Upper lobe of left lung (tissue), 6 donors: ENCODE measurements around the gene MVP. TPM values are rescaled to one million over a fixed set of nuclear protein-coding genes. Genes with fewer than 3 reads are reported as not detected.

Source experiments
- ATAC-seq, 2 donors: fragments of 200-7000 bp; cut with Tn5 transposase; one replicate each; pipeline ENCODE4 v1.9.1; 2022; ENCODE audit warnings: mild to moderate bottlenecking in 2 of 2, moderate library complexity in 2 of 2; ENCODE audit not compliant: low FRiP score in 2 of 2
- DNase-seq, 2 donors: peaks; one replicate each; pipeline ENCODE4 v3.0.0-alpha.2; 2019 to 2020
- H3K27ac ChIP-seq, 4 donors: fragments of 200-600 bp; sonication (generic); one replicate each; pipeline ENCODE4 v1.5.1; 2016 to 2019
- H3K27me3 ChIP-seq, 4 donors: fragments of 200-600 bp; sonication (generic); one replicate each; pipeline ENCODE4 v1.5.1; 2017 to 2019
- H3K36me3 ChIP-seq, 4 donors: fragments of 200-600 bp; sonication (generic); one replicate each; pipeline ENCODE4 v1.5.1; 2016 to 2019
- H3K4me1 ChIP-seq, 4 donors: fragments of 200-600 bp; sonication (generic); one replicate each; pipeline ENCODE4 v1.5.1; 2018 to 2019
- H3K4me3 ChIP-seq, 4 donors: fragments of 200-600 bp; sonication (generic); one replicate each; pipeline ENCODE4 v1.5.1; 2017 to 2019; ENCODE audit warnings: mild to moderate bottlenecking in 2 of 4, moderate library complexity in 1 of 4
- H3K9me3 ChIP-seq, 4 donors: fragments of 200-600 bp; sonication (generic); one replicate each; pipeline ENCODE4 v1.5.1; 2018 to 2019
- EP300 ChIP-seq, 4 donors: sonication (generic); formaldehyde crosslinking; IDR thresholded peaks; one replicate each; pipeline ENCODE4 v1.5.1; 2017; ENCODE audit warnings: antibody characterized with exemption in 4 of 4, control low read depth in 2 of 4
- POLR2A ChIP-seq, 4 donors: fragments of 450-650 bp; IDR thresholded peaks; one replicate each; pipeline ENCODE4 v1.5.1; 2016 to 2017; ENCODE audit warnings: antibody characterized with exemption in 4 of 4, mild to moderate bottlenecking in 2 of 4
- POLR2AphosphoS5 ChIP-seq, 2 donors: sonication (generic); formaldehyde crosslinking; IDR thresholded peaks; one replicate each; pipeline ENCODE4 v1.5.1; 2017; ENCODE audit warnings: antibody characterized with exemption in 2 of 2
- WGBS, 2 donors: methylation state at CpG; one replicate each; pipeline ENCODE4 v1.1.5; 2017 to 2018; 5-methylcytosine and 5-hydroxymethylcytosine counted together
- total RNA-seq, 6 donors: library from RNA; depleted of rRNA in 4 of 6; stranded (reverse); fragments of >200 nt in 4 of 6; gene quantifications; one replicate each; pipeline versions ENCODE4 v1.1.0 to v1.2.1, GENCODE V29; 2016 to 2021
- TF ChIP-seq, protein P1 (sequence below), 6 experiments: fragments of 450-650 bp in 4 of 6; fragments of 200-600 bp in 2 of 6; sonication (generic) in 2 of 6; IDR thresholded peaks; one replicate each; pipeline ENCODE4 v1.5.1; 2016 to 2019; ENCODE audit warnings: antibody characterized with exemption in 6 of 6
- donor health status: DM: no; HTN: no; CAD: no; lungs with moderate emphysema.
- donor health status: DM: no; HTN: yes; CAD: no; lungs with severe emphysema.

The MVP gene
- total RNA-seq, 6 donors from 2014 or later: 260 to 411 (median 312) TPM

DNA sequence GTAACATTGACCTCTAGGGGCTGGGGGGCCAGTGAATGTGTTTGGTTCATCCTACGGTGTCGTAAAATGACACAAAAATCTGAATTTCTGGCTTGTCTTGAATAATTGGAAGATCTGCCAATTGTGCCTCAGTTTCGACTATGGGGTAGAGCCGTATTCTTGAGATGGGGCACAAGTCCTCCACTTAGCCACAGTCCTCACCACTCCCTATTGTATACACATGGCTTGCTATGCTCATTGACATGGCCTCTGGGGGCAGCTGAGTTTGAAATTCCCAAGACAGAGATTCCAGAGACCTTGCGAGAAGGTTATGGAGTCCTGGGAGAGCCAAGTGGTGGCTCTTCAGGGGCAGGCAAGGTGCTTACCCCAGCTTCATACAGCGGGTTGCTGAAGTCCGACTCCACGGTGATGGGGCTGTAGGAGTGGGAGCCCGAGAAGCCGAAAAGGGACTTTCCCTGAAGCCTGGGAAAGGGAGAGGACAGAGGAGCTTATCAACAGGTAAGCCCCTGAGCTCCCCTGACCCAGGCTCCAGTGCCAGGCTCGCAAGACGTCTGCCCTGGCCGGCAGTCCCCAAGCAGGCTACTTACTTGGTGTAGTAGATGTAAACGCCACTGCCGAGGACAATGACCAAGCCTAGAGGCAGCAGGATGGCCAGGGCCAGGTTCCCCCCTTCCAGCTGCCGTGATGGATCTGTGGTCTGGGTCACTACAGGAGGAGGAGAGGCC, 51.7 kb downstream of the MVP start:
- H3K36me3 ChIP-seq: no peaks in the 10 kb centered on the region
- peaks cover 0 to 12% (median 2%) of the 10 kb centered on the region in 4 donors for H3K27me3 ChIP-seq
- H3K9me3 ChIP-seq: no peaks in the 10 kb centered on the region
- no peak overlapping the region for H3K27ac ChIP-seq
- ATAC-seq: no peak
- no peak overlapping the region for H3K4me3 ChIP-seq
- peaks cover 8 to 12% (median 9%) of the 10 kb centered on the region in 4 donors for H3K4me1 ChIP-seq
- no peak for TF ChIP-seq POLR2AphosphoS5 (IDR thresholded peaks at IDR 0.05)
- 93 to 97% methylated on average over 11 to 16 of the region's 16 CpGs for WGBS, 2 donors
- DNase-seq: no peak

DNA sequence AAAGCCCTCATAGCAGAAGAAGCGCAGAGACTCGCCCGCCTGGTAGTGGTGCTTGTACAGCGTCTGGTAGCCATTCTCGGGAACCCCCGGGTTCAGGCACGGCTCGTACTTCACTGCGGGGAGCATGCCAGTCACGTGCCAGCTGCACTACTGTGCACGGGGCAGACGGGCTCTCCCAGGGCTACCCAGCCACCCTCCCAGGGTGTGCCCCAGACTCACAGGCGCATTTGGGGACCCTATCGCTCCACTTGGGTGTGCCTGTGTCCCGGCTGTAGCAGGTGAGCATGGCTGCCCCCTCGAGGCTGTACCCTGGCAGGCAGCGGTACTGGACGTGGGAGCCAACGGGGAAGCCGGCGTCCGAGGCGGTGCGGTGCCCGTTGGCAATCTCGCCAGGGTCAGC, 53.1 kb downstream of the MVP start:
- peaks cover 0 to 21% (median 4%) of the 10 kb centered on the region in 4 donors for H3K27me3 ChIP-seq
- H3K36me3 ChIP-seq: no peaks in the 10 kb centered on the region
- H3K27ac ChIP-seq: no peak overlapping the region
- H3K4me1 ChIP-seq: peaks cover 12 to 20% (median 14%) of the 10 kb centered on the region in 4 donors
- no peaks in the 10 kb centered on the region for H3K9me3 ChIP-seq
- DNase-seq (peak in 1 of 2 donors; percentile 80), ATAC-seq (no peak)
- no peak overlapping the region for H3K4me3 ChIP-seq
- TF ChIP-seq POLR2A (IDR thresholded peaks at IDR 0.05) (no peak), EP300 (IDR thresholded peaks at IDR 0.05) (no peak), POLR2AphosphoS5 (IDR thresholded peaks at IDR 0.05) (no peak)
- TF ChIP-seq, protein P1, sequence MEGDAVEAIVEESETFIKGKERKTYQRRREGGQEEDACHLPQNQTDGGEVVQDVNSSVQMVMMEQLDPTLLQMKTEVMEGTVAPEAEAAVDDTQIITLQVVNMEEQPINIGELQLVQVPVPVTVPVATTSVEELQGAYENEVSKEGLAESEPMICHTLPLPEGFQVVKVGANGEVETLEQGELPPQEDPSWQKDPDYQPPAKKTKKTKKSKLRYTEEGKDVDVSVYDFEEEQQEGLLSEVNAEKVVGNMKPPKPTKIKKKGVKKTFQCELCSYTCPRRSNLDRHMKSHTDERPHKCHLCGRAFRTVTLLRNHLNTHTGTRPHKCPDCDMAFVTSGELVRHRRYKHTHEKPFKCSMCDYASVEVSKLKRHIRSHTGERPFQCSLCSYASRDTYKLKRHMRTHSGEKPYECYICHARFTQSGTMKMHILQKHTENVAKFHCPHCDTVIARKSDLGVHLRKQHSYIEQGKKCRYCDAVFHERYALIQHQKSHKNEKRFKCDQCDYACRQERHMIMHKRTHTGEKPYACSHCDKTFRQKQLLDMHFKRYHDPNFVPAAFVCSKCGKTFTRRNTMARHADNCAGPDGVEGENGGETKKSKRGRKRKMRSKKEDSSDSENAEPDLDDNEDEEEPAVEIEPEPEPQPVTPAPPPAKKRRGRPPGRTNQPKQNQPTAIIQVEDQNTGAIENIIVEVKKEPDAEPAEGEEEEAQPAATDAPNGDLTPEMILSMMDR (IDR thresholded peaks at IDR 0.05): no peak
- WGBS, 2 donors: 94% methylated on average over 6 to 24 of the region's 26 CpGs

DNA sequence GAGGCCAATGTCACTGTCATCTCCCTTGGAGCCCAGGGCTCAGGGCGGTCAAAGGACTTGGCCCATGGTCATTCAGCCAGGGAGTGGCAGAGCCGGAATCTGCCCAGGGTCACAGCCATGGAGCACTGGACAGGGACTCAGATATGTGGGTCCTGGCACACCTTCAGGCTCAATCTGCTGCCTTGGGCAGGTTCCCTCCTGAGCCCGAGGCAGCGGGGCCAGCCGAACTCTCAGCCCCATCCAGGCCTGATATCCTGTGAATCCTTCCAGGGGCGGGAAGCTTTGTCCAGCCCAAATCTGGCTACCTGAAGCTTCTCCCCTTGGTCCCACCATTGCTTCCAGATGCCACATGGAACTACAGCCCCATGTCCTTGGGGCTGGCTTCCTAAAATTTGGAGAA, 54.9 kb downstream of the MVP start:
- H3K36me3 ChIP-seq: no peaks in the 10 kb centered on the region
- no peak overlapping the region for H3K27ac ChIP-seq
- no peak overlapping the region for H3K4me3 ChIP-seq
- TF ChIP-seq, protein P1 (IDR thresholded peaks at IDR 0.05): no peak
- TF ChIP-seq EP300 (IDR thresholded peaks at IDR 0.05) (no peak), POLR2A (IDR thresholded peaks at IDR 0.05) (no peak), POLR2AphosphoS5 (IDR thresholded peaks at IDR 0.05) (no peak)
- H3K9me3 ChIP-seq: no peaks in the 10 kb centered on the region
- peaks cover 12 to 20% (median 14%) of the 10 kb centered on the region in 4 donors for H3K4me1 ChIP-seq
- ATAC-seq (no peak), DNase-seq (no peak)
- 95 to 100% methylated on average over 1 to 6 of the region's 6 CpGs for WGBS, 2 donors
- peaks cover 0 to 21% (median 4%) of the 10 kb centered on the region in 4 donors for H3K27me3 ChIP-seq

DNA sequence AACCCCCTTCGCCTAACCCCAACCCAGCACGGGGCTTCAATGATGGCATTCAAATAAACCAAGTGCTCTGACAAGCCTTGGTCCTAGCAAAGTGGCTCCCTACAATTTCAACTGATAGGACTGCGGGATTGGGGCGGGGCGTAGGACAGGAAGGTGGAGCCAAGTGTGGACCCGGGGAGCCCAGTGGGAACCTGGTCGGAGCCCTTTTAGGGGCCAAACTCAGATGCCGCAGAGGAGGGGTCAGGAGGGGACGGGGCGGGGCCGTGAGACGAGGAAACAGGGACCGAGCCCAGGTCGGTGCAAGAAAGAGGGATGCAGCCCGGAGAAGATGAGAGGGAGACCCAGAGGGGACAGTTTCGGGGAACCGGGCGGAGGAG, 55.9 kb downstream of the MVP start:
- 21 to 29% methylated on average over 18 of the region's 18 CpGs for WGBS, 2 donors
- ATAC-seq (no peak), DNase-seq (no peak)
- Histone ChIP-seq H3K27ac (no peak overlapping the region), H3K4me1 (peaks cover 12 to 20% (median 14%) of the 10 kb centered on the region in 4 donors), H3K27me3 (peaks cover 0 to 21% (median 4%) of the 10 kb centered on the region in 4 donors), H3K9me3 (no peaks in the 10 kb centered on the region), H3K36me3 (no peaks in the 10 kb centered on the region), H3K4me3 (peak overlapping the region in 3 of 4 donors; percentile 19 to 42 (median 19))
- TF ChIP-seq POLR2AphosphoS5 (IDR thresholded peaks at IDR 0.05) (no peak), EP300 (IDR thresholded peaks at IDR 0.05) (no peak), POLR2A (IDR thresholded peaks at IDR 0.05) (no peak)
- TF ChIP-seq, protein P1 (IDR thresholded peaks at IDR 0.05): no peak

DNA sequence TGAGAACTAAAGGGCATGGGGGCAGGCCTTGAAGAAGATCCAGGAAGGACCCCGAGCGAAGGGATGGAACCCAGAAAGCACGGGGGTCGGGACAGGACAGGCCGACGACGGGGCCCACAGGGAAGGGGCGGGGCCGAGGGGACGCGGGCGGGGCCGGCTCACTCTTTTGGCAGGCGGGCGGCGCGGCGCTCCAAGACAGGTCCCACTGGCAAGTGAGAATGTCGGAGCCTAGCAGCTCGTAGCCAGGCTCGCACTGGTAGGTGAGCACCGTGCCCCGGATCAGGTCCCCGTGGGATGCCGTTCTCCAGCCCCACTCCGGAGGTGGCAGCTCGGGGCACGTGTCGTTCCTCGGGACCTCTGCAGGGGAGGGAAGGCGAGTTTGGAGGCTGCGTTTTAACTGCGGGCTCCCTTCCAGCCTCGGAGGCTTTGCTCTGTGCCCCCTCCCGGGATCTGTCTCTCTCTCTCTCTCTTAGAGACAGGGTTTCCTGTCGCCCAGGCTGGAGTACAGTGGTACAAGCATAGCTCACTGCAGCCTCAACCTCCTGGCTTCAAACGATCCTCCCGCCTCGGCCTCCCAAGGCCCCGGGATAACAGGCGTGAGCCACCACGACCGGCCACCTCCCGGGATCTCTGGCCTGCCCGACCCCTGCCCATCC, 56.5 kb downstream of the MVP start:
- WGBS, 2 donors: 2 to 8% methylated on average over 10 to 37 of the region's 45 CpGs
- H3K36me3 ChIP-seq: no peaks in the 10 kb centered on the region
- H3K9me3 ChIP-seq: no peaks in the 10 kb centered on the region
- H3K4me1 ChIP-seq: peaks cover 12 to 20% (median 14%) of the 10 kb centered on the region in 4 donors
- peaks cover 0 to 21% (median 4%) of the 10 kb centered on the region in 4 donors for H3K27me3 ChIP-seq
- H3K27ac ChIP-seq: no peak overlapping the region
- no peak for TF ChIP-seq EP300 (IDR thresholded peaks at IDR 0.05)
- no peak for TF ChIP-seq POLR2A (IDR thresholded peaks at IDR 0.05)
- no peak for TF ChIP-seq POLR2AphosphoS5 (IDR thresholded peaks at IDR 0.05)
- TF ChIP-seq, protein P1 (IDR thresholded peaks at IDR 0.05): no peak
- peak overlapping the region in 3 of 4 donors; percentile 19 to 42 (median 19) for H3K4me3 ChIP-seq
- peak in 1 of 2 donors; percentile 54 for ATAC-seq
- DNase-seq: peak; percentile 41 to 88
